ENCODE measurements around the gene ARHGEF16.

GRCh38 chr1:3465091-3465934 lies 10.8 kb downstream of the ARHGEF16 start:
- TF ChIP-seq, protein P1, sequence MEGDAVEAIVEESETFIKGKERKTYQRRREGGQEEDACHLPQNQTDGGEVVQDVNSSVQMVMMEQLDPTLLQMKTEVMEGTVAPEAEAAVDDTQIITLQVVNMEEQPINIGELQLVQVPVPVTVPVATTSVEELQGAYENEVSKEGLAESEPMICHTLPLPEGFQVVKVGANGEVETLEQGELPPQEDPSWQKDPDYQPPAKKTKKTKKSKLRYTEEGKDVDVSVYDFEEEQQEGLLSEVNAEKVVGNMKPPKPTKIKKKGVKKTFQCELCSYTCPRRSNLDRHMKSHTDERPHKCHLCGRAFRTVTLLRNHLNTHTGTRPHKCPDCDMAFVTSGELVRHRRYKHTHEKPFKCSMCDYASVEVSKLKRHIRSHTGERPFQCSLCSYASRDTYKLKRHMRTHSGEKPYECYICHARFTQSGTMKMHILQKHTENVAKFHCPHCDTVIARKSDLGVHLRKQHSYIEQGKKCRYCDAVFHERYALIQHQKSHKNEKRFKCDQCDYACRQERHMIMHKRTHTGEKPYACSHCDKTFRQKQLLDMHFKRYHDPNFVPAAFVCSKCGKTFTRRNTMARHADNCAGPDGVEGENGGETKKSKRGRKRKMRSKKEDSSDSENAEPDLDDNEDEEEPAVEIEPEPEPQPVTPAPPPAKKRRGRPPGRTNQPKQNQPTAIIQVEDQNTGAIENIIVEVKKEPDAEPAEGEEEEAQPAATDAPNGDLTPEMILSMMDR (IDR thresholded peaks at IDR 0.05) = no peak
- no peak for TF ChIP-seq POLR2AphosphoS5 (IDR thresholded peaks at IDR 0.05)
